Parathyroid adenoma (tissue), 2 donors: ENCODE measurements around the gene PLXNA2.

Experiments used
- H2AFZ ChIP-seq: fragments of 300-600 bp; sonication (generic); one replicate; pipeline ENCODE4 v1.7.0; 2017; ENCODE audit warnings: antibody characterized with exemption, mild to moderate bottlenecking
- H3K27ac ChIP-seq: fragments of 300-600 bp; sonication (generic); one replicate; pipeline ENCODE4 v1.7.0; 2017
- H3K27me3 ChIP-seq: fragments of 300-600 bp; sonication (generic); one replicate; pipeline ENCODE4 v1.7.0; 2017; ENCODE audit warnings: low read length; ENCODE audit not compliant: control insufficient read depth, insufficient read depth
- H3K36me3 ChIP-seq: fragments of 300-600 bp; sonication (generic); one replicate; pipeline ENCODE4 v1.7.0; 2017; ENCODE audit warnings: low read length; ENCODE audit not compliant: control insufficient read depth, insufficient read depth
- H3K4me1 ChIP-seq: fragments of 300-600 bp; sonication (generic); one replicate; pipeline ENCODE4 v1.7.0; 2017; ENCODE audit warnings: control low read depth
- H3K4me2 ChIP-seq: fragments of 300-600 bp; sonication (generic); one replicate; pipeline ENCODE4 v1.7.0; 2017; ENCODE audit warnings: low read length
- H3K4me3 ChIP-seq: fragments of 300-600 bp; sonication (generic); one replicate; pipeline ENCODE4 v1.7.0; 2017; ENCODE audit warnings: low read depth, low read length
- H3K79me2 ChIP-seq: fragments of 300-600 bp; sonication (generic); one replicate; pipeline ENCODE4 v1.7.0; 2017; ENCODE audit warnings: control low read depth
- H3K9ac ChIP-seq: fragments of 300-600 bp; sonication (generic); one replicate; pipeline ENCODE4 v1.7.0; 2017; ENCODE audit warnings: mild to moderate bottlenecking
- H3K9me3 ChIP-seq: fragments of 300-600 bp; sonication (generic); one replicate; pipeline ENCODE4 v1.7.0; 2017; ENCODE audit warnings: low read length; ENCODE audit not compliant: control insufficient read depth
- CTCF ChIP-seq: fragments of 300-600 bp; sonication (generic); IDR thresholded peaks from one replicate; pipeline ENCODE4 v1.7.0; 2017; ENCODE audit warnings: antibody characterized with exemption, mild to moderate bottlenecking
- donor health status: primary hyperparathyroidism.

The PLXNA2 gene

GRCh38 chr1:208110296-208110695, 133.9 kb downstream of the PLXNA2 start:
- TF ChIP-seq CTCF: no peak
- Histone ChIP-seq H3K27ac (no peak overlapping the region), H3K79me2 (no peaks in the 10 kb centered on the region), H3K36me3 (no peaks in the 10 kb centered on the region), H3K9me3 (no peaks in the 10 kb centered on the region), H2AFZ (no peak overlapping the region), H3K27me3 (no peaks in the 10 kb centered on the region), H3K9ac (no peak overlapping the region), H3K4me3 (no peak overlapping the region), H3K4me1 (no peaks in the 10 kb centered on the region), H3K4me2 (no peak overlapping the region)

- no peak overlapping the region for H3K27ac ChIP-seq
- no peaks in the 10 kb centered on the region for H3K36me3 ChIP-seq
Measured at GRCh38 chr1:208108646-208109330, 135.4 kb downstream of the PLXNA2 start.

GRCh38 chr1:208108213-208108608, 136.0 kb downstream of the PLXNA2 start:
- TF ChIP-seq CTCF: no peak
- H3K27ac ChIP-seq: no peak overlapping the region
- no peak overlapping the region for H3K9ac ChIP-seq
- no peaks in the 10 kb centered on the region for H3K4me1 ChIP-seq
- no peak overlapping the region for H3K4me3 ChIP-seq
- H3K27me3 ChIP-seq: no peaks in the 10 kb centered on the region
- H3K79me2 ChIP-seq: no peaks in the 10 kb centered on the region
- no peaks in the 10 kb centered on the region for H3K9me3 ChIP-seq
- H2AFZ ChIP-seq: no peak overlapping the region
- H3K36me3 ChIP-seq: no peaks in the 10 kb centered on the region
- no peak overlapping the region for H3K4me2 ChIP-seq

More at GRCh38 chr1:208108646-208109330, 135.4 kb downstream of the PLXNA2 start:
- no peak overlapping the region for H3K9ac ChIP-seq
- H3K4me3 ChIP-seq: no peak overlapping the region
- no peak overlapping the region for H2AFZ ChIP-seq
- H3K27me3 ChIP-seq: no peaks in the 10 kb centered on the region
- no peaks in the 10 kb centered on the region for H3K79me2 ChIP-seq
- no peak overlapping the region for H3K4me2 ChIP-seq
- H3K9me3 ChIP-seq: no peaks in the 10 kb centered on the region
- TF ChIP-seq CTCF: no peak
- H3K4me1 ChIP-seq: no peaks in the 10 kb centered on the region

GRCh38 chr1:208107425-208108212, 136.6 kb downstream of the PLXNA2 start:
- Histone ChIP-seq H3K4me1 (no peaks in the 10 kb centered on the region), H3K27ac (no peak overlapping the region), H3K79me2 (no peaks in the 10 kb centered on the region), H3K4me3 (no peak overlapping the region), H3K27me3 (no peaks in the 10 kb centered on the region), H2AFZ (no peak overlapping the region), H3K4me2 (no peak overlapping the region), H3K36me3 (no peaks in the 10 kb centered on the region), H3K9ac (no peak overlapping the region), H3K9me3 (no peaks in the 10 kb centered on the region)
- no peak for TF ChIP-seq CTCF
